Breast epithelium (tissue), 4 donors: Measurements from ENCODE around the gene KCNS1. TPM values are rescaled to one million over a fixed set of nuclear protein-coding genes. Genes with fewer than 3 reads are reported as not detected.
A peak's percentile ranks its signal among the peaks of the same experiment; 100 is the strongest.

Experiments
- DNase-seq, 2 donors: peaks; one replicate each; pipeline ENCODE4 v3.0.0-alpha.2; 2019; ENCODE audit warnings: low spot score in 2 of 2
- H3K27ac ChIP-seq, 2 donors: fragments of 200-600 bp; sonication (generic) in 1 of 2; one replicate each; pipeline ENCODE4 v1.5.1; 2016 to 2019; ENCODE audit warnings: mild to moderate bottlenecking in 1 of 2
- H3K27me3 ChIP-seq, 2 donors: fragments of 200-600 bp; sonication (generic) in 1 of 2; one replicate each; pipeline versions ENCODE4 v1.5.1 to v1.6.0; 2017 to 2019; ENCODE audit warnings: control low read depth in 1 of 2, mild to moderate bottlenecking in 1 of 2
- H3K36me3 ChIP-seq: fragments of 200-600 bp; one replicate; pipeline ENCODE4 v1.5.1; 2019
- H3K4me1 ChIP-seq, 2 donors: fragments of 200-600 bp; sonication (generic); one replicate each; pipeline ENCODE4 v1.5.1; 2016 to 2019; ENCODE audit warnings: control low read depth in 1 of 2
- H3K4me3 ChIP-seq, 3 donors: fragments of 200-600 bp; sonication (generic); 1 replicate in 2 of 3; 2 replicates in 1 of 3; pipeline ENCODE4 v1.5.1; 2016 to 2019; ENCODE audit warnings: mild to moderate bottlenecking in 3 of 3, moderate library complexity in 2 of 3
- H3K9me3 ChIP-seq, 2 donors: fragments of 200-600 bp; sonication (generic) in 1 of 2; one replicate each; pipeline ENCODE4 v1.5.1; 2016 to 2019; ENCODE audit warnings: control low read depth in 1 of 2
- CTCF ChIP-seq, 3 donors: fragments of 450-650 bp; IDR thresholded peaks; one replicate each; pipeline ENCODE4 v1.5.1; 2016 to 2017; ENCODE audit warnings: antibody characterized with exemption in 3 of 3, mild to moderate bottlenecking in 3 of 3, moderate library complexity in 3 of 3
- POLR2A ChIP-seq: fragments of 450-650 bp; IDR thresholded peaks from one replicate; pipeline ENCODE4 v1.6.1; 2016; ENCODE audit warnings: antibody characterized with exemption, mild to moderate bottlenecking, moderate library complexity
- POLR2AphosphoS5 ChIP-seq, 3 donors: sonication (generic); formaldehyde crosslinking; IDR thresholded peaks; one replicate each; pipeline ENCODE4 v1.6.1; 2017; ENCODE audit warnings: antibody characterized with exemption in 3 of 3
- intact Hi-C: fragments of 100-400 bp; cut with DNase I; formaldehyde crosslinking; loops from one replicate; pipeline ENCODE4 v1.15.1; 2023; ENCODE audit warnings: low total_unique reads
- total RNA-seq, 3 donors: library from RNA; depleted of rRNA; stranded (reverse); fragments of >200 nt; gene quantifications; one replicate each; pipeline ENCODE4 v1.1.0, GENCODE V29; 2016

The KCNS1 gene
- total RNA-seq, 3 donors from 2014 or later: 0.44 TPM; not detected in 2

DNA sequence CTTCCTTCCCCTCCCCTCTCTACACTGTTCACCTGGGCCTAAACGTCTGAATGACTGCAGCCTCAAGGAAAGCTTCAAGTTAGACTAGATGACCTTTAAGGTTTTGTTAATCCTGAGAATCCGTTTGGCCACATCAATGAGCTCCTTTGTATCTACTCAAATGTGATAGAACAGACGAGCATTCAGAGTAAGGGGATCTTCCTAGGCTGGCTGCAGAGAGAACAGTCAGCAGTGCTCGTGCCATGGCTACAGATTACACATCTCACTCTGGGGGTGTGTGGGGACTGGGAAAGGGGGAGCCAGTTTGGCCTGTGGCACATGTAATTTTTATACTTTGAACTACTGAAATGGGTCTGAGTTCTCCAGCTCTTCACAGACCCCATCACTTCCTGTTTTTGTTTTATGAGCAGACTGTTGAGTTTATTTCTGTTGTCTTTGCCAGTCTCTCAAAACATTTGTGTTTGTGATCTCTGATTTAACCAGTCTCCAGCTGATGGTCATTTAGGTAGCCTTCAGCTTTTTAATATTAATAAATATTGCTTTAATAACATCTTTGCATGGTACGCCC lies 50.9 kb downstream of the KCNS1 start:
- Histone ChIP-seq H3K27me3 (no peaks in the 10 kb centered on the region), H3K27ac (no peak overlapping the region), H3K36me3 (no peaks in the 10 kb centered on the region), H3K9me3 (no peaks in the 10 kb centered on the region), H3K4me1 (no peaks in the 10 kb centered on the region), H3K4me3 (no peak overlapping the region)
- no peak for DNase-seq
- intact Hi-C loops: loop anchor here (5.0 kb wide), 1 partner anchor 1282 kb away; no protein-coding TSS in a partner anchor
- TF ChIP-seq POLR2A: no peak
- TF ChIP-seq CTCF (IDR thresholded peaks at IDR 0.05): no peak
- no peak for TF ChIP-seq POLR2AphosphoS5 (IDR thresholded peaks at IDR 0.05)

DNA sequence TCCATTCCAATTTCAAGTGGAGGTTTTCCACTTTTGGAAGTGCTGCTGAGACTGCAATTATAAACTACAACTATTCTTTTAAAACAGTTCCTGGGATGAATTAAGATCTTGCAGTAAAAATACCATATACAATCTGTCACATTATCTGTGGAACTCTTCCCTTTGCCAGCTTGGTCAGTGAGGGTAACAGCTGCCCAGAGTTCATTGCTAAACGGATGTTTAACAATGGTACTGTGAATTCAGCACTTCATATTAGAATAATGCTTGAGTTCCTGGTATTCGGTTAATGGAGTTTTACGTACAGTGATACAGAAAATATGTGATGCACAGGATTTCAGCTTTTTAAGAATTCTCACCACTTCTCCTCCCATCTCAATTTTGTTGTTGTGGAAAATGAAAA lies 51.5 kb downstream of the KCNS1 start:
- Histone ChIP-seq H3K4me3 (no peak overlapping the region), H3K27me3 (no peaks in the 10 kb centered on the region), H3K27ac (no peak overlapping the region), H3K9me3 (no peaks in the 10 kb centered on the region), H3K36me3 (no peaks in the 10 kb centered on the region), H3K4me1 (no peaks in the 10 kb centered on the region)
- no peak for TF ChIP-seq POLR2AphosphoS5 (IDR thresholded peaks at IDR 0.05)
- intact Hi-C loops: loop anchor here (5.0 kb wide), 1 partner anchor 1283 kb away; no protein-coding TSS in a partner anchor
- DNase-seq: no peak

DNA sequence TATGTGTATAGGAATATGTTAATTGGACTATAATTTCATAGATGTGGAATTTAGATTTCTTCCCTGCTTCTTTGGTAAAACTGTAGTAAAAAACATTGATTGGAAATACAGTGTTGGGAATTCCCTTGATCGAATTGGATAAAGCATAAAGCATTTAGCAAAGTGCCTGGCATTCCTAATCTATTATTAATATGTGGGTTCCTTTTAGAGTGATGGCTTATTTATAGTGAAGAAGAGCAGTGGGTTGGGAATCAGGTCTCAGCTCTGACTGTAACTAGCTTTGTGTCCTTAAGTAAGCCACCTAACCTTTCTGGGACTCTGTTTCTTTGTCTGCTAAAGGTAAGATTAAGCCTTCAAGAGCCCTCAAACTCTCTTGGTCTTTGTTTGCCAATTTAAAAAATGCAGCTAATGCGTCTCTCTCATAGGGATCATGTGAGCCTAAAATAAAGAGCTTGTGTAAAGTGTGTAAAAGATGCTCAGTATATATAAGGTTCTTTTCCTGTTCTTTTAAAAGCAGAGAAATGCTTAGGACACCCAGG lies 53.3 kb downstream of the KCNS1 start:
- H3K27ac ChIP-seq: no peak overlapping the region
- H3K9me3 ChIP-seq: no peaks in the 10 kb centered on the region
- intact Hi-C loops: loop anchor here (5.0 kb wide), 1 partner anchor 1285 kb away; no protein-coding TSS in a partner anchor
- TF ChIP-seq POLR2A: no peak
- TF ChIP-seq POLR2AphosphoS5 (IDR thresholded peaks at IDR 0.05): no peak
- no peak for TF ChIP-seq CTCF (IDR thresholded peaks at IDR 0.05)
- no peak for DNase-seq
- H3K36me3 ChIP-seq: no peaks in the 10 kb centered on the region
- no peaks in the 10 kb centered on the region for H3K4me1 ChIP-seq
- no peaks in the 10 kb centered on the region for H3K27me3 ChIP-seq
- no peak overlapping the region for H3K4me3 ChIP-seq

DNA sequence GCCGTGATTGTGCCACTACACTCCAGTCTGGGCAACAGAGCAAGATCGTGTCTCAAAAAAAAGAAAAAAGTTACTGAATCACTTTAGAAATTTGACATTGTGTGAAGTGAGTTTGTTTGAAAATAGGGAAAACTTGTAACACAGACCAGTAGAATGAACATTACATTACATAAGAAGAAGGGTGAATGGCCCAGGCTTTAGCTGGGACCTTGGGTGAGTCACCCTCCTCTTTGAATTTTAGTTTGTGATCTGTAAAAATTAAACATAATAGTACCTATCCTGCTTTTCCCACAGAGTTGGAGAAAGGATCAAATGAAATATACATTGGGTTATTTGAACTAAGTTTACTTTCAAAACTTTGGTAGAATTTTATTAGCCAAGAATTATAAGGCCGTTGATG lies 56.3 kb downstream of the KCNS1 start:
- Histone ChIP-seq H3K27ac (no peak overlapping the region), H3K27me3 (no peaks in the 10 kb centered on the region), H3K4me1 (peaks cover 0 to 6% of the 10 kb centered on the region in 2 donors), H3K36me3 (no peaks in the 10 kb centered on the region), H3K4me3 (no peak overlapping the region), H3K9me3 (no peaks in the 10 kb centered on the region)
- intact Hi-C loops: no loop called here
- no peak for TF ChIP-seq CTCF (IDR thresholded peaks at IDR 0.05)
- TF ChIP-seq POLR2AphosphoS5 (IDR thresholded peaks at IDR 0.05): no peak
- TF ChIP-seq POLR2A: no peak
- DNase-seq: no peak

- Histone ChIP-seq H3K4me3 (no peak overlapping the region), H3K9me3 (no peaks in the 10 kb centered on the region), H3K27ac (no peak overlapping the region), H3K27me3 (no peaks in the 10 kb centered on the region), H3K4me1 (peaks cover 0 to 6% of the 10 kb centered on the region in 2 donors), H3K36me3 (no peaks in the 10 kb centered on the region)
- DNase-seq: no peak
- intact Hi-C loops: no loop called here
- TF ChIP-seq CTCF (IDR thresholded peaks at IDR 0.05): peak; percentile 40 to 68 (median 64)
- no peak for TF ChIP-seq POLR2AphosphoS5 (IDR thresholded peaks at IDR 0.05)
Observed at GRCh38 chr20:45044084-45044573, 56.8 kb downstream of the KCNS1 start.
